Measurements from ENCODE around the gene CCDC71L.
A peak's percentile ranks its signal among the peaks of the same experiment; 100 is the strongest.

The CCDC71L gene

DNA sequence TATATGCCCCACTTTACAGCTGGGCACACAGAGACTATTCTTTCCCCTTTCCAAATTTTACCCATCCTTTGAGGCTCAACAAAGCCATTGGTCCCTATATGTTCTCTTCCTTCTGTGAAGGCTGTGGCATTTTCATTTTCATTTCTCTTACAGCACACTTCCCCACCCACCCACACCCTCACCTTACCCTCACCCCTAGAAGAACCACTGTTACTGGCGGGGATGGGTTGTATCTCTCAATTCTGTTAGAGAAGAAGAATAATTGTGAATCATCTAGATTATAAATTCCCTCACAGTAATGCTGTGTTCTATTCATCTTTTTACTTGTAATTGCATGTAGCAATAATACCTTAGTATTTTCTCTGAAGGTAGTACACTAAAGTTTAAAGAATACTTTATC lies 10.2 kb upstream of the CCDC71L start:
- Histone ChIP-seq H3K9me3 (no peaks in the 10 kb centered on the region), H3K4me1 (no peaks in the 10 kb centered on the region), H3K27ac (no peak overlapping the region), H3K27me3 (no peaks in the 10 kb centered on the region), H3K4me3 (no peak overlapping the region), H3K36me3 (no peaks in the 10 kb centered on the region)
- intact Hi-C loops (cut with DNase I; ENCODE audit: low total_unique reads), result no loop called here
- TF ChIP-seq CTCF (IDR thresholded peaks at IDR 0.05), result no peak
- DNase-seq, result no peak

DNA sequence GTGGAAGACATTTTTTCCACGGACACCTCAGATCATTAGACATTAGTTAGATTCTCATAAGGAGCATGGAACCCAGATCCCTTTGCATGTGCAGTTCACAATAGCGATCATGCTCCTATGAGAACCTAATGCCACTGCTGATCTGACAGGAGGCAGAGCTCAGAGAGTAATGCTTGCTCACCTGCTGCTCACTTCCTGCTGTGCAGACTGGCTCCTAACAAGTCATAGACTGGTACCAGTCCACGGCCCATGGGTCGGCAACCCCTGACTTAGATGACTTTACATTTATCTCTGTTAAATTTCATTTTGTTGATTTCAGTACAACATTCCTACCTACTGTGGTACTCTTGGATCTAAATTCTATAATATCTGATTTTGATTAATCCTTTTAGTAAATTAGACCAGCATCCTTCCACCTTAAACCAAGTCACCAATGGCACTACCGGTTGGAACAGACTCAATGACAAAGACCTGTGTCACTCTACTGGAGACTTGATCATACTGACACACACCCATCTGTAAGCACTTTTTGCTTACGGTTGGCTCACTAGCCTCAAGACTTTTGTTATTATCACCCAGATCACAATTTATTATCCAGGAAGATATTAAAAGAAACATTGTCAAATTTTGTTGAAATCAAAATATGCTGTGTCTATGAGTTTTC lies 8.0 kb upstream of the CCDC71L start:
- TF ChIP-seq CTCF (IDR thresholded peaks at IDR 0.05), result no peak
- H3K27me3 ChIP-seq, result no peaks in the 10 kb centered on the region
- H3K36me3 ChIP-seq, result no peaks in the 10 kb centered on the region
- H3K27ac ChIP-seq, result no peak overlapping the region
- H3K9me3 ChIP-seq, result no peaks in the 10 kb centered on the region
- H3K4me3 ChIP-seq, result no peak overlapping the region
- no peak for DNase-seq
- H3K4me1 ChIP-seq, result no peaks in the 10 kb centered on the region
- intact Hi-C loops (cut with DNase I; ENCODE audit: low total_unique reads), result loop anchor here (10.0 kb wide), 1 partner anchor 474 kb away; no protein-coding TSS in a partner anchor

DNA sequence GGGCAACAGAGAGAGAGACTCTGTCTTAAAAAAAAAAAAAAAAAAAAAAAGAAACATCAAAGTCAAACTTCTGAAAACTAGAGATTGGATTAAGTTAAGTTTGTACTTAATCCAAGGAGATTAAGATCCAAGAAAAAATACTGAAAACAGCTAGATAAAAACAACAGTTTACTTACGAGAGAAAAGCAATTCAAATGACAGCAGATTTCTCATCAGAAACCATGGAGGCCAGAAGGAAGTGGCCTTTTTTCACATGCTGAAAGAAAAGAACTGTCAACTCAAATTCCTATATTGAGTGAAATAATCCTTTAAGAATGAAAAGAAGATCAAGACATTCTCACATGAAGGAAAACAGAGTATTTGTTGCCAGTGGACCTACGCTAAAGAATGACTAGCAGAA lies 5.4 kb upstream of the CCDC71L start:
- Histone ChIP-seq H3K4me3 (no peak overlapping the region), H3K27ac (no peak overlapping the region), H3K36me3 (no peaks in the 10 kb centered on the region), H3K9me3 (no peaks in the 10 kb centered on the region), H3K27me3 (no peaks in the 10 kb centered on the region), H3K4me1 (no peaks in the 10 kb centered on the region)
- intact Hi-C loops (cut with DNase I; ENCODE audit: low total_unique reads), result loop anchor here (10.0 kb wide), 1 partner anchor 472 kb away; no protein-coding TSS in a partner anchor
- no peak for DNase-seq
- TF ChIP-seq CTCF (IDR thresholded peaks at IDR 0.05), result no peak

DNA sequence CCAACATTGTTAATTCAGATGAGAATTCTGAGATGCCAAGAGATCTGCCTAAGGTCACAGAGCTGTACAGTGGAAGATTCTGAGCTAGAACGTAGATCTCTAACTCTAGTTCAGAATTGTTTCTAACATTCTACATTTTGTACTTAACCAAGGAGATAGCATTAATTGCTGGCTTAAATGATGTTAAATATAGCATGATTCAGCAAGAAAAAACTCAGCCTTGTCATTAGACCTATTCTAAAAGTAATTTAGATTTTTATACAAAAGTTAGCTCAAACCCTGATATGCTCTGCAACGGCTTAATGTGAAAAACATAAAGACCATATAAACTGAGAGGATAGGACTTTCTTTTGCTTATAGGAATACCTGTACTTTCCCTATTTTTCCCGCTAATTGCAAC lies 3.4 kb upstream of the CCDC71L start:
- Histone ChIP-seq H3K4me1 (peaks cover 0 to 2% (median under 1%) of the 10 kb centered on the region in 4 donors), H3K27me3 (no peaks in the 10 kb centered on the region), H3K4me3 (no peak overlapping the region), H3K27ac (no peak overlapping the region), H3K36me3 (no peaks in the 10 kb centered on the region), H3K9me3 (no peaks in the 10 kb centered on the region)
- intact Hi-C loops (cut with DNase I; ENCODE audit: low total_unique reads), result loop anchor here (5.0 to 10.0 kb wide), 2 partner anchors 73 to 470 kb away; no protein-coding TSS in a partner anchor
- no peak for TF ChIP-seq CTCF (IDR thresholded peaks at IDR 0.05)
- DNase-seq, result no peak

GRCh38 chr7:106659963-106660861 lies 746 bp downstream of the CCDC71L start:
- peak; percentile 58 to 72 for TF ChIP-seq CTCF (IDR thresholded peaks at IDR 0.05)
- Histone ChIP-seq H3K36me3 (no peaks in the 10 kb centered on the region), H3K4me3 (peak overlapping the region; percentile 66 to 97), H3K9me3 (no peaks in the 10 kb centered on the region), H3K27ac (peak overlapping the region; percentile 93 to 99), H3K4me1 (peaks cover 0 to 37% (median 13%) of the 10 kb centered on the region in 4 donors), H3K27me3 (no peaks in the 10 kb centered on the region)
- peak; percentile 74 to 86 for DNase-seq
- intact Hi-C loops (cut with DNase I; ENCODE audit: low total_unique reads), result loop anchor here (5.0 to 10.0 kb wide), 2 partner anchors 77 to 465 kb away; no protein-coding TSS in a partner anchor
